HG03565 (cell line): ENCODE measurements around the gene MYT1.
"Not testable (repeated sequence)": the region's sequence is repeated elsewhere in the genome, so short reads cannot be mapped to it uniquely, and the experiment has no call there.

Experiments used
- ATAC-seq: cut with Tn5 transposase; IDR thresholded peaks from one replicate; pipeline ENCODE4 v1.9.1; 2021; ENCODE audit warnings: mild to moderate bottlenecking, moderate library complexity; ENCODE audit not compliant: unreplicated experiment

Gene MYT1

DNA sequence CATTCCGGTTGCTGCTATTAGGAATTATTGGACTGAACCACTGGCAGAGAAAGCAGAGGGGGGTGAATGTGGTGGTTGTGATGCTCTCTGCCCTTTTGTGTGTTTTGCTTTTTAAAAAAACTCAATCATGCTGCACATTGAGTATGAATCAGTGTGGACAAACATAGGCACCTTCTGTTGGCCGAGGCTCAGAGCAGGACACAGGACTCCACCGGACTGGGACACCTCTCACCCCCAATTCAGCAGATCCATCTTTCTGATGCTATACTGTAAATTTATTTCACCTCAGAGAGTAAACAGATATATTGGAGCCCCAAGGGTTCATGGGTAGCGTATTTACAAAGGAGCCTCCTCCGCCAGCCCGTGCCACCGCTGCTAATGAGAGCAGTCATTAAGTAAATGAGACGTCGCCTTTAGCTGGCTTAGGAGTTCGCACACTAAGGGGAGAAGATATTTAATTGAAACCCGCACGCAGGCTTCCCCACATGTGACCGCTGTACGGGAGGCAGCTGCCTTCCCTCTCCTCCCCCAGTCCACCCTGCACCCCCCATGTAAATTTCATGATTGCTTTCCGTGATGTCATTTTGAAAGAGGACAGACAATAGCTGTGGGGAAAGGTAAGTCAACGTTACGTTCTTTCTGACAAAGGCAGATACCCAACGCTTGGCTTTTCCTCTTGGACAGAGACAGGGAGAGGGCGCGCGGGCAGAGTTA, at the start of gene MYT1:
MYT1 (plus strand) TSS at position 330 of the 714 bp plus-strand sequence. CDS start 34,410 bp downstream, outside the sequence.
- ATAC-seq = no peak

DNA sequence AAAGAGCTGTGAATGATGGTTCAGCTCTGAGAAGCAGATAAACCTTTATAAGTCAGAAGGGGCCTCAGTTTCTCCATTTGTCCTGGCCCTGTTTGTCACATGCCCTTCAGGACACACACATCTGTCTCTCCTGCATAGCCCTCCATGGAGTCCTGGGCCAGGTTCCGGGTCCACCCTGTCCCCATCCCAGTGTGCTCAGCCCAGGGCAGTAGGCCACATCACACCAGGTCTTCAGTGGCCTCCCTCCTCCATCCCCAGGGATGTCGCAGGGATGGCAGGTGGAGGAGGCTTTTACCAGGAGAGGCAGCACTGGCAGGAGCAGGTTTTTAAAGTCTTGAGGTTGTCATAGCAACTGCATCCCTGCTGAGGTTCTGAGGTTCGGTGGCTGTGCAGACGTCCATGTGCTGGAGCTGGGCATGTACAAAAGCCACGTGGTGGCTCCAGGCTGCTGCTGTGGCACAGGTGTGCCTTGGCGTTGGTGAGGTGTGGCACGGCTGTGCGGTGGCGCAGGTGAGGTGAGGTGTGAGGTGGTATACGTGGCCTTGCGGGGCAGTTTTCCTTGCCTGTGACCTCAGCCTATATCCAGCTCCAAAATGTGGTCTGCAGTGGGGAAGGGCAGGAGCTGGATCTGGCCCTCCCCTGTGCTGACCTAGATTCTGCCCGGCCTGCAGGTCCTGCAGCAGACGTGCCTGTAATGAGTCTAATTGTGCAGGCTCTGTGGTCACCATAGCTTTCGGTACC, 48.9 kb upstream of the MYT1 start:
- no peak for ATAC-seq

DNA sequence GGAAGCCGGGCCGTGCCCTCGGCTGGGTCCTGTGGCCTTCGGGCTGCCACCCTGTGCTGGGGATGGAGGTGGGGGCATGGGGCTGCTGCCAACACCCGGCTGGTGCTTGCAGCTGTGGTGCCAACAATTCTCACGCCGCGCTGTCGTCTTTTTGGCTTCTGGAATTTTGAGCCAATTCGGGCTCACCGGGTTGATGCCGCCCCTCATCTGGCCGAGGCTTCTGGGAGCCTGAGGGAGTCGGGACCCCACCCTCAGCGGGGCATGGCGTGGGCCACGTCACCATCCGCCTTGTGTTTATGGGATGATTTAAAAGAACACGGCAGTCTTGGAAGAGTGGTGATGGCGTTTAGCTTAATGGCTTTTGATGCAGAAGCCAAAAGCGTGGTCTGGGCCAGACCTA, 48.2 kb upstream of the MYT1 start:
- ATAC-seq = no peak

- ATAC-seq = no peak
Measured at GRCh38 chr20:64116541-64117431, 47.5 kb upstream of the MYT1 start.

- not testable (repeated sequence) for ATAC-seq
Measured at GRCh38 chr20:64117432-64117777, 46.8 kb upstream of the MYT1 start.

DNA sequence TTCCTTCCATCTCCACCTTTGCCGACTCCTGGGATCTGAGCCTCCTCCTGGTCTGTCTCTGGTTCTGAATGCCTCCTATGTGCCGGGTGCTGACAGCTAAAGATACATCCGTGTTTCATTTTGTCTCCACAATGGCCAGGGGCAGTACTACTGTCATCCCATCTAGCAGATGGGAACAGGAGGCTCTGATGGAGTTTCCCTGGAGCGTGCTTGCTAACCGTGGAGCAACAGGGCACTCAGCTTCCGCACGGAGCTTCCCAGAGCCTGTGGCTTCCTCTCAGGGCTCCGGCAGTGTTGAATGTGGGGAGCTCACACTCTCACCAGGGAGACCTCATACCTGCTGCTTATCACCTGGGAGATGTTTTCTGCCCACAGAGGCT, 45.0 kb upstream of the MYT1 start:
- no peak for ATAC-seq

DNA sequence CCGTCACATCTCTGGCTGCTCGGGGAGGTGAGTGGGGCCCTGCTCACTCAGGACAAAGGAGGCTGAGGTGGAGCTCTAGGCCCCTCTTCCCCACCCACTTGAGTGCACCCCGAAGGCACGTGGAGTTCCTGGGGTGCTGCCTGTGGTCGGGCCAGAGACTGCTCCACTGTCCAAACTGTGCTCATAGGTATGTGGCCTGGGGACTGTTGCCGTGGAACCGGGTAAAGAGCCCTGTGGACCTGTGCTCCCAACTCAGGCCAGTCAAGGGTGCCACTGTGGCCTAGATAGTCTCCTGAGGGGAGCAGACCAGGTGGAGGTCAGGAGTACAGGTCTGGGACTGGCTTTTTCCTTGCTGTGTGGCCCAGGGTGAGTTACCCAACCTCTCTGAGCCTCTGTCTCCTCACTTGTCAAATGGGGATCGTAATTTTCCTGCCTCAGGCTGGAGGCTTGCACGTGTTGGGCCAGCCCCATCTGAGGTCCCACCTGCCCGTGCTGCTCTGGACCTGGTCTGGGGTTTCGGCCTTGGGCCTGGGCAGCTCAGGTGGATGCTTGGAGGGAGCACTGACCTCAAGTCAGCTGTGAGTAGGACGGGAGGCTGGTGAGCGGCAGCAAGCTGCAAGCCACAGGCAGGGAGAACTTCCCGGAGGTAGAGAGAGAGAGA, 44.4 kb upstream of the MYT1 start:
- no peak for ATAC-seq

DNA sequence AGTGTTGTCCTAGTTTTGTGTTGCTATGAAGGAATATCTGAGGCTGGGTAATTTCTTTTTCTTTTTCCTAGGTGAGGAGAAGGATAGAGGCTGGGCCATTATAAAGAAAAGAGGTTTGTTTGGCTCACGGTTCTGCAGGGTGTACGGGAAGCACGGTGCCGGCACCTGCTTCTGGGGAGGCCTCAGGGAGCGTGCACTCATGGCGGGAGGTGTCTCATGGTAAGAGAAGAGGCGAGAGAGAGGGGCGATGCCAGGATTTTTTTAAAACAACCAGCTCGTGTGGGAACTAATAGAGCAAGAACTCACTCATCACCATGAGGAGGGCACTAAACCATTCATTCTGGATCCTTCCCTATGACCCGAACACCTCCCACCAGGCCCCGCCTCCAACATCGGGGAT, 42.7 kb upstream of the MYT1 start:
- ATAC-seq = no peak

- ATAC-seq = not testable (repeated sequence)
Measured at GRCh38 chr20:64122927-64123326, 41.3 kb upstream of the MYT1 start.

GRCh38 chr20:64123517-64123916, 40.7 kb upstream of the MYT1 start:
- ATAC-seq = not testable (repeated sequence)

DNA sequence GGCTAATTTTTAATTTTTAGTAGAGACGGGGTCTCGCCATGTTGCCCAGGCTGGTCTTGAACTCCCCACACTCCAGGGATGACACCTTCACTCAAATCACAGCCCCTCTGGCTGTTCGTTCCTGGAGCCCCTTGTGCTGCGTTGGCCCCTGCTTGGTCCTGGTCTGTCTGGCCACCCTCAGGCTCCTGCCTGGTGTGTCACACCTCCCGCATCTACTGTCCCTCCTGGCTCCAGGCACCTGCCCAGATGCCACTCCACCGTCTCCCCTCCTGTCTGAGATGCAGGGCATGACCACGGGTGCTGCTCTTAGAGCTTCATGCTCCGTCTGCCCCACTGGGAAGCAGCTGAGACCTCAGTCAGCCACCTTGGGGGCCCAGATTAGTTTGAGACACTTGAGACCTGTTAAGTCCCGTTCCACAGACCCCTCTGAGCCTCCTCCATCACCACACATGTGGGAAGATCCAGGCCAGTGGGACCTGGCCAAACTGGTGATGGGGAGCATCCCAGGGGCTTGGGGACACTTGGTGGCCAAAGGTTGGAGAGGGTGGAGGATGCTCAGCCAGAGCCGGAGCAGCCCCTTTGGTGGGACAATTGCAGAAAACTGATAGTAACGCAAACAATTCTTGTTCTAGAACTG, 35.0 kb upstream of the MYT1 start:
- ATAC-seq = no peak

GRCh38 chr20:64130271-64130670, 34.0 kb upstream of the MYT1 start:
- no peak for ATAC-seq

DNA sequence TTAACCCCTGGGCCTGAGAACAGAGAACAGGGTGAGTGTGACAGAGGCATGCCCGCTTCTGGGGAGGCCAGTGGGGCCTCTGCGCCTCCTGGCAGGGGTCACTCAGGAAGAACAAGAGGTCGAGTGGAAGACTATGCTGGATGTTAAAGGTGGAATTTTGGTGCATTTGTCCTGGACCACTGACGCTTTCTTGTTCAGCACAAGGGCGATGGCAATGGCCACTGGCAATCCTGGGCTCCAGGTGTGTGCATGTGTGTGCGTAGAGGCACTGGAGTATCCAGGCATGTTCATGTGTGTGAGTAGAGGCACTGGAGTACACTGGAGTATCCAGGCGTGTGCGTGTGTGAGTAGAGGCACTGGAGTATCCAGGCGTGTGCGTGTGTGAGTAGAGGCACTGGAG, 33.4 kb upstream of the MYT1 start:
- ATAC-seq = no peak

DNA sequence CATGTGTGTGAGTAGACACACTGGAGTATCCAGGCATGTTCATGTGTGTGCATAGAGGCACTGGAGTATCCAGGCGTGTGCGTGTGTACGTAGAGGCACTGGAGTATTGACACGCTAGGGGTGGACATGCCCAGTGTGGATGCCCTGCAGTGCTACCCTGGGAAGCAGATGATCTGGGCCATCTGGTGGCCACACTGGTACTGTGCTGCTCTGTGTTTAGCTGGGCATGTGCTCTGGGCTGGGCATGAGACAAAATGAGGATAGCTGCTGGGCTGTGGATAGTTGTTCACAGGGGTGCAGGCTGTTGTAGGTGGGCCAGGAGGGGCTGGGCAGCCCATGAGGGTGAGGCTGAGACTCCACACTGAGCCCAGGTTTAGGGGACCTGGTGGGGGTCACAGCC, 32.8 kb upstream of the MYT1 start:
- ATAC-seq = no peak

DNA sequence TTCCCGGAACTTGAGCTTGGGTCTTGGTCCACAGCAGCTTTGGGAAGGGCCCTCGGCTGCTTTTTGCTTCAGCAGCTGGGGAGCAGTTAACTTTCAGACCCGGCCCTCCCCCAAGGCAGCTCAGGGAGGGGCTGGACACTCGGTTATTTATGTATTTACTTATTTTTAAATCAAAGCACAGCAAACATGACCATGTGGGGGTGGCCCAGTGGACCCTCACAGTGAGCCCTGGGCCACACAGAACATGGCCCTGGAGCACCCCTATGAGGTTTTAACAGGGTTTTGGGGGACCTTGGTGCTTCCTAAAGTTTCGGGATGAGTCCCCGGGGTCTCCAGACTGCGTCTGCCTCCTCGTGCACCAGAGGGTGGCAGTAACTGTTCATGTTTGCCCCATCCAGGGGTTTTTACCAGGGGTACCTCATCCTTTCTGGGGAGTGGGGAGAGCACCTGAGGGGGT, 30.3 kb upstream of the MYT1 start:
- ATAC-seq = no peak

DNA sequence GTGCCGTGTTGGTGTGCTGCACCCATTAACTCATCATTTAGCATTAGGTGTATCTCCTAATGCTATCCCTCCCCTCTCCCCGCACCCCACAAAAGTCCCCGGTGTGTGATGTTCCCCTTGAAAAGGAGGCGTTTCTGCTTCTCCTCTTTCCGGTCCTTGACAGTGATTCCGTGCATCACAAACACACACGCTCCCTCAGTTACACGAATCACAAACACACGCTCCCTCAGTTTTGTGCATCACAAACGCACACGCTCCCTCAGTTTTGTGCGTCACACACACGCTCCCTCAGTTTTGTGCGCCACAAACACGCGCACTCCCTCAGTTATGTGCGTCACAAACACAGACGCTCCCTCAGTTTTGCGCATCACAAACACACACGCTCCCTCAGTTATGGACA, 29.5 kb upstream of the MYT1 start:
- ATAC-seq = not testable (repeated sequence)

DNA sequence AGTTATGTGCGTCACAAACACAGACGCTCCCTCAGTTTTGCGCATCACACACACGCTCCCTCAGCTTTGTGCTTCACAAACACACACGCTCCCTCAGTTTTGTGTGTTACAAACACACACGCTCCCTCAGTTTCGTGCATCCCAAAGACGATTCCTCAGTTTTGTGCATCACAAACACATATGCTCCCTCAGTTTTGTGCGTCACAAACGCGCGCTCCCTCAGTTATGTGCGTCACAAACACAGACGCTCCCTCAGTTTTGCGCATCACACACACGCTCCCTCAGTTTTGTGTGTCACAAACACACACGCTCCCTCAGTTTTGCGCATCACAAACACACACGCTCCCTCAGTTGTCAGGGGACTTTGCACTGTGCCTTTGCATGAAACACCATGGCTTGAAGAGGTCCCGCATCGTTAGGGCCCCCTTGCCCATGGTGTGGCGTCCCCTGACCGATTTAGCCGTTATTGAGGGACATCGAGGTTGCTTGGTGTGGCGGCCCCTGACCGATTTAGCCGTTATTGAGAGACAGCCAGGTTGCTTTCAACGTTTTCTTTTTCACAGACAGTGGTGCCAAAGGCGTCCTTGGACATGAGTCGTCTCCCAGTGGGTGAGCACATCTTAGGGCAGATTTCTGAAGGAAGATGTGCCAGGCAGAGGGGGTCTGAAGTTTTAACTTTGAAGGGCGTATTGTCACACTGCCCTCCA, 28.1 kb upstream of the MYT1 start:
- ATAC-seq = no peak

DNA sequence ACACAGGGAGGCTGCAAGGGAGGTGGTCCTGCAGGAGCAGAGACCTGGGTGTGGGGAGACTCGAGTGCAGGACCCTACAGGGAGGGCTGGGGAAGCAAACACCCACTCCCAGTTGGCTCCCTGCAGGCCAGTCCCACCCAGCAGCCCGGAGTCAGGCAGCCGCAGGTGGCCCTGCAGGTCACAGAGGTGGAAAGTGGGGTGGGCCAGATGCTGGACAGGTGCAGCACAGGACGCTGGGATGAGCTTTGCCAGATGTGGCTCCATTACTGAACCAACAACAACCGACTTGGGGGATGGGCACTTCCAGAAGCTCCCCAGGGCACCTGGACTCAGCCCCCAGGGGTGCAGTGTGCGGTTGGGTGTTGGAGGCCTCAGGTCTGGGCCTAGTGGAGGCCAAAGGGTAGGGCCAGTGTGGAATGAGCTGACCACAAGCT, 26.6 kb upstream of the MYT1 start:
- ATAC-seq = no peak

DNA sequence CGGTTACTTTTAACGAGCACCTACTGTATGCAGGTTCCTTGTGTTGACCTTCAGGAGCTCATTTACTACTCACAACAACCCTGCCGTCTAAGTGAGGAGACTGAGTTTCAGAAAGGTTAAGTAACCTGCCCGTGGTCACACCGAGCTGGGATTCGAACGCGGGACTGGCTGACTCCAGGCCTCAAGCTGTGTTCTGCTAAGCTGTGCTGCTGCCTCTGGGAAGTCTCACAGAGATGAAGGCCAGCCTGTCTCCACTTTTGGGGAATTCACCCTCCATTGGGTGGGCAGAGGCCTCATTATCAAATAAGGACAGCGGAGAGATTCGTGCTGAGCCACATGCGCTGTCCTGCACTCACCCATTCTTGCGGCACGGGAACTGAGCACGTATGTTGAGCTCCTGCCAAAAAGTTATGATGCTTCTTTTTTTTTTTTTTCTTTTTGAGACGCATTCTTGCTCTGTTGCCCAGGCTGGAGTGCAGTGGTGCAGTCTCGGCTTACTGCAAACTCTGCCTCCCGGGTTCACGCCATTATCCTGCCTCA, 25.9 kb upstream of the MYT1 start:
- ATAC-seq = no peak
